OCI-LY7 (cell line): Measurements from ENCODE around the gene CDC25A. TPM values are rescaled to one million over a fixed set of nuclear protein-coding genes. Genes with fewer than 3 reads are reported as not detected.

ENCODE experiments used
- BruUV-seq: library from RNA; stranded (reverse); fragments of 400-500 nt; replicated peaks from 2 replicates; lab custom pipeline; 2021; lab: Mats Ljungman, UMichigan
- CTCF ChIA-PET: fragments of 300-600 bp; sonication (Branson Sonifier 250); formaldehyde crosslinking; loops from one replicate; lab custom pipeline; 2022; ENCODE audit warnings: antibody characterized with exemption; ENCODE audit not compliant: unreplicated experiment; lab: Charles Lee
- POLR2A ChIA-PET: fragments of 300-600 bp; sonication (Branson Sonifier 250); formaldehyde crosslinking; loops from one replicate; lab custom pipeline; 2022; ENCODE audit warnings: antibody characterized with exemption; lab: Charles Lee
- DNase-seq: peaks from one replicate; pipeline ENCODE4 v3.0.0-alpha.2; 2015; ENCODE audit warnings: low spot score
- H2AFZ ChIP-seq: fragments of 200-600 bp; sonication (generic), shearing (Covaris generic); 2 replicates; pipeline ENCODE4 v1.6.1; 2014; ENCODE audit warnings: mild to moderate bottlenecking, antibody characterized with exemption, low read length, moderate library complexity
- H3K27ac ChIP-seq: fragments of 200-600 bp; sonication (generic); 2 replicates; pipeline ENCODE4 v1.5.1; 2014; ENCODE audit warnings: mixed run types, low read depth, mild to moderate bottlenecking, moderate library complexity, low read length, inconsistent platforms; ENCODE audit not compliant: poor library complexity, severe bottlenecking
- H3K36me3 ChIP-seq: fragments of 200-600 bp; sonication (generic); 2 replicates; pipeline ENCODE4 v1.6.1; 2014; ENCODE audit warnings: mild to moderate bottlenecking, antibody characterized with exemption, low read length, moderate library complexity, mixed read lengths; ENCODE audit not compliant: insufficient read depth
- H3K4me1 ChIP-seq: fragments of 200-600 bp; sonication (generic); 2 replicates; pipeline ENCODE4 v1.5.1; 2014; ENCODE audit warnings: mild to moderate bottlenecking, low read length; ENCODE audit not compliant: insufficient read depth, poor library complexity, severe bottlenecking
- H3K4me2 ChIP-seq: fragments of 200-600 bp; sonication (generic); 2 replicates; pipeline ENCODE4 v1.6.1; 2014; ENCODE audit warnings: mild to moderate bottlenecking, low read length
- H3K4me3 ChIP-seq: fragments of 200-600 bp; sonication (generic); 2 replicates; pipeline ENCODE4 v1.5.1; 2014; ENCODE audit warnings: mild to moderate bottlenecking, low read depth, low read length; ENCODE audit not compliant: poor library complexity, severe bottlenecking
- H3K79me2 ChIP-seq: fragments of 200-600 bp; sonication (generic); 2 replicates; pipeline ENCODE4 v1.6.1; 2016; ENCODE audit warnings: low read depth, mild to moderate bottlenecking, low read length, moderate library complexity, mixed read lengths; ENCODE audit not compliant: insufficient read depth
- H3K9me2 ChIP-seq: fragments of 200-600 bp; sonication (generic); 2 replicates; pipeline ENCODE4 v1.6.1; 2016; ENCODE audit warnings: mild to moderate bottlenecking, low read length, mixed read lengths; ENCODE audit not compliant: insufficient read depth
- H3K9me3 ChIP-seq: fragments of 200-600 bp; sonication (generic); 2 replicates; pipeline ENCODE4 v1.6.1; 2014; ENCODE audit warnings: mild to moderate bottlenecking, mixed run types, low read length, mixed read lengths
- H4K20me1 ChIP-seq: fragments of 200-600 bp; sonication (generic); 2 replicates; pipeline ENCODE4 v1.6.1; 2014; ENCODE audit warnings: mild to moderate bottlenecking, antibody characterized with exemption, low read length, moderate library complexity, mixed read lengths; ENCODE audit not compliant: insufficient read depth
- CTCF ChIP-seq: fragments of 200-600 bp; sonication (generic); conservative IDR thresholded peaks from 2 replicates; pipeline ENCODE4 v1.5.1; 2014; ENCODE audit warnings: mild to moderate bottlenecking, antibody characterized with exemption, low read length, moderate library complexity, mixed read lengths
- EZH2phosphoT487 ChIP-seq: fragments of 200-600 bp; sonication (generic); IDR thresholded peaks from 2 replicates; pipeline ENCODE4 v1.6.1; 2018; ENCODE audit warnings: low read depth, borderline replicate concordance, mild to moderate bottlenecking, mixed run types, antibody characterized with exemption, low read length, moderate library complexity, mixed read lengths
- intact Hi-C: fragments of 100-400 bp; cut with micrococcal nuclease; formaldehyde crosslinking; loops from one replicate; pipeline ENCODE4 v1.10.0; 2022; ENCODE audit not compliant: unreplicated experiment
- total RNA-seq, 2 experiments: library from RNA; depleted of rRNA in 1 of 2; stranded (reverse); fragments of >200 nt in 1 of 2; shearing (Covaris generic) in 1 of 2; gene quantifications; 2 replicates each; pipeline ENCODE4 v1.2.3, GENCODE V29; 2014 to 2022

CDC25A gene
- total RNA-seq, 2 experiments from 2014 or later: 75.4 to 83.4 TPM

GRCh38 chr3:48196611-48197010 lies 8.4 kb upstream of the CDC25A start:
- ChIA-PET POLR2A (no interaction called here), CTCF (no interaction called here)
- DNase-seq: no peak
- peak overlapping the region; percentile 8; the same call in 1 of the 2 replicates for H2AFZ ChIP-seq
- H3K4me3 ChIP-seq: no peak overlapping the region
- H3K79me2 ChIP-seq: no peaks in the 10 kb centered on the region
- no peaks in the 10 kb centered on the region for H3K9me3 ChIP-seq
- H3K4me1 ChIP-seq: peaks cover 13% of the 10 kb centered on the region
- H3K27ac ChIP-seq: no peak overlapping the region
- H4K20me1 ChIP-seq: no peaks in the 10 kb centered on the region
- no peak overlapping the region for H3K4me2 ChIP-seq
- intact Hi-C loops: no loop called here
- H3K36me3 ChIP-seq: no peaks in the 10 kb centered on the region
- TF ChIP-seq CTCF (no peak), EZH2phosphoT487 (no peak)
- BruUV-seq: no TSS peak
- H3K9me2 ChIP-seq: no peaks in the 10 kb centered on the region

- H3K27ac ChIP-seq: no peak overlapping the region
- intact Hi-C loops: loop anchor here (1.0 kb wide), 3 partner anchors 28 to 242 kb away; no protein-coding TSS in a partner anchor
- no peaks in the 10 kb centered on the region for H3K9me3 ChIP-seq
- H3K36me3 ChIP-seq: no peaks in the 10 kb centered on the region
- ChIA-PET POLR2A (interaction anchor here (0.6 to 1.7 kb wide), 5 partner anchors 46 to 647 kb away, joined by 3 to 8 read pairs (median 6); partner anchors contain the start of gene ZNF589), CTCF (interaction anchor here (0.8 to 2.0 kb wide), 5 partner anchors 29 to 242 kb away, joined by 3 to 14 read pairs (median 4); partner anchors contain the start of gene CAMP)
- peaks cover 15% of the 10 kb centered on the region for H3K4me1 ChIP-seq
- H3K4me2 ChIP-seq: peak overlapping the region; percentile 18
- no peaks in the 10 kb centered on the region for H3K79me2 ChIP-seq
- BruUV-seq: no TSS peak
- no peak overlapping the region for H3K4me3 ChIP-seq
- TF ChIP-seq EZH2phosphoT487 (no peak), CTCF (peak; percentile 99)
- 0 out of 2 replicates have a peak overlapping the region, but pooled peaks have one; percentile 17 for H2AFZ ChIP-seq
- no peaks in the 10 kb centered on the region for H4K20me1 ChIP-seq
- no peaks in the 10 kb centered on the region for H3K9me2 ChIP-seq
- peak; percentile 70 for DNase-seq
These were observed 6.3 kb upstream of the CDC25A start for GRCh38 chr3:48194446-48195071.

GRCh38 chr3:48190911-48191310 lies 2.7 kb upstream of the CDC25A start:
- ChIA-PET POLR2A (interaction anchor here (0.6 to 1.0 kb wide), 2 partner anchors 34 to 246 kb away, joined by 3 to 4 read pairs; no protein-coding TSS in a partner anchor), CTCF (no interaction called here)
- no peaks in the 10 kb centered on the region for H3K9me2 ChIP-seq
- peaks cover 27% of the 10 kb centered on the region for H3K4me1 ChIP-seq
- intact Hi-C loops: no loop called here
- no peak overlapping the region for H2AFZ ChIP-seq
- H3K4me3 ChIP-seq: no peak overlapping the region
- no peaks in the 10 kb centered on the region for H3K9me3 ChIP-seq
- no peak overlapping the region for H3K4me2 ChIP-seq
- no peak for TF ChIP-seq EZH2phosphoT487
- TF ChIP-seq CTCF: no peak
- peaks cover 8% of the 10 kb centered on the region; the same call in 1 of the 2 replicates for H4K20me1 ChIP-seq
- DNase-seq: no peak
- no TSS peak for BruUV-seq
- peaks cover 18% of the 10 kb centered on the region for H3K36me3 ChIP-seq
- H3K27ac ChIP-seq: no peak overlapping the region
- peaks cover 21% of the 10 kb centered on the region for H3K79me2 ChIP-seq
